ENCODE results near the gene NPSR1.
"Not testable (repeated sequence)": the region's sequence is repeated elsewhere in the genome, so short reads cannot be mapped to it uniquely, and the experiment has no call there.

The NPSR1 gene

GRCh38 chr7:34837801-34838201, 179.8 kb downstream of the NPSR1 start:
- peak; percentile 33 for DNase-seq (ENCODE audit: low read depth)

GRCh38 chr7:34838329-34838728, 180.3 kb downstream of the NPSR1 start:
- no peak for DNase-seq (ENCODE audit: low read depth)

GRCh38 chr7:34839645-34840044, 181.6 kb downstream of the NPSR1 start:
- DNase-seq (ENCODE audit: low read depth), result no peak

GRCh38 chr7:34840176-34840785, 182.3 kb downstream of the NPSR1 start:
- no peak for DNase-seq (ENCODE audit: low read depth)

GRCh38 chr7:34841326-34841725, 183.3 kb downstream of the NPSR1 start:
- DNase-seq (ENCODE audit: low read depth), result no peak

- DNase-seq (ENCODE audit: low read depth), result peak; percentile 29
Observed at GRCh38 chr7:34842782-34843181, 184.8 kb downstream of the NPSR1 start.

- DNase-seq (ENCODE audit: low read depth), result no peak
Observed at GRCh38 chr7:34844406-34844805, 186.4 kb downstream of the NPSR1 start.

- no peak for DNase-seq (ENCODE audit: low read depth)
Observed at GRCh38 chr7:34844936-34845665, 187.1 kb downstream of the NPSR1 start.

GRCh38 chr7:34845666-34846361, 187.8 kb downstream of the NPSR1 start:
- DNase-seq (ENCODE audit: low read depth), result peak; percentile 66

- DNase-seq (ENCODE audit: low read depth), result no peak
Observed at GRCh38 chr7:34846976-34847375, 189.0 kb downstream of the NPSR1 start.

- DNase-seq (ENCODE audit: low read depth), result no peak
Observed at GRCh38 chr7:34848670-34849069, 190.7 kb downstream of the NPSR1 start.

GRCh38 chr7:34849163-34849960, 191.3 kb downstream of the NPSR1 start:
- DNase-seq (ENCODE audit: low read depth), result peak; percentile 43

GRCh38 chr7:34849986-34850385, 192.0 kb downstream of the NPSR1 start:
- no peak for DNase-seq (ENCODE audit: low read depth)

GRCh38 chr7:34850681-34851080, 192.7 kb downstream of the NPSR1 start:
- no peak for DNase-seq (ENCODE audit: low read depth)

- DNase-seq (ENCODE audit: low read depth), result no peak
Observed at GRCh38 chr7:34851431-34851830, 193.4 kb downstream of the NPSR1 start.

GRCh38 chr7:34858444-34858843, 200.4 kb downstream of the NPSR1 start:
- DNase-seq (ENCODE audit: low read depth), result not testable (repeated sequence)

GRCh38 chr7:34859281-34859680, 201.3 kb downstream of the NPSR1 start:
- not testable (repeated sequence) for DNase-seq (ENCODE audit: low read depth)

- not testable (repeated sequence) for DNase-seq (ENCODE audit: low read depth)
Observed at GRCh38 chr7:34866222-34866621, 208.2 kb downstream of the NPSR1 start.

GRCh38 chr7:34867341-34867740, 209.3 kb downstream of the NPSR1 start:
- peak; percentile 37 for DNase-seq (ENCODE audit: low read depth)

GRCh38 chr7:34868602-34869001, 210.6 kb downstream of the NPSR1 start:
- not testable (repeated sequence) for DNase-seq (ENCODE audit: low read depth)

GRCh38 chr7:34869057-34869456, 211.0 kb downstream of the NPSR1 start:
- no peak for DNase-seq (ENCODE audit: low read depth)

- not testable (repeated sequence) for DNase-seq (ENCODE audit: low read depth)
Observed at GRCh38 chr7:34870041-34870440, 212.0 kb downstream of the NPSR1 start.

All from ELR (cell line).